GM12872 (cell line): ENCODE results near the gene HEPN1.

Experiments
- CTCF ChIP-seq: IDR thresholded peaks from 3 replicates; pipeline ENCODE4 v1.5.1; 2011; ENCODE audit warnings: low read depth, mild to moderate bottlenecking, low read length, moderate library complexity; ENCODE audit not compliant: insufficient read depth

The HEPN1 gene

GRCh38 chr11:124918950-124919349, at the start of gene HEPN1:
TSS of gene HEPN1 (plus strand) at chr11:124919250.
- TF ChIP-seq CTCF, result no peak

GRCh38 chr11:124869331-124869730, 49.7 kb upstream of the HEPN1 start:
- TF ChIP-seq CTCF, result no peak

GRCh38 chr11:124869856-124870387, 49.1 kb upstream of the HEPN1 start:
- TF ChIP-seq CTCF, result no peak

- TF ChIP-seq CTCF, result no peak
Measured at GRCh38 chr11:124870430-124870829, 48.6 kb upstream of the HEPN1 start.

- TF ChIP-seq CTCF, result no peak
Measured at GRCh38 chr11:124872280-124872679, 46.8 kb upstream of the HEPN1 start.

- TF ChIP-seq CTCF, result no peak
Measured at GRCh38 chr11:124872741-124873140, 46.3 kb upstream of the HEPN1 start.

- TF ChIP-seq CTCF, result no peak
Measured at GRCh38 chr11:124873951-124874350, 45.1 kb upstream of the HEPN1 start.
